PC-3 (cell line): ENCODE data around the gene ST3GAL3. TPM values are rescaled to one million over a fixed set of nuclear protein-coding genes. Genes with fewer than 3 reads are reported as not detected.

ENCODE experiments used
- ATAC-seq: fragments of 200-7000 bp; cut with Tn5 transposase; 2 replicates; pipeline ENCODE4 v1.9.1; 2020; ENCODE audit warnings: mild to moderate bottlenecking, moderate library complexity
- BruUV-seq: library from RNA; stranded (reverse); fragments of 400-500 nt; replicated peaks from 2 replicates; lab custom pipeline; 2021; lab: Mats Ljungman, UMichigan
- CTCF ChIA-PET: fragments of 300-600 bp; sonication (Branson Sonifier 250); formaldehyde crosslinking; loops from one replicate; lab custom pipeline; 2022; ENCODE audit warnings: antibody characterized with exemption; lab: Charles Lee
- POLR2A ChIA-PET: fragments of 300-600 bp; sonication (Branson Sonifier 250); formaldehyde crosslinking; loops from one replicate; lab custom pipeline; 2022; ENCODE audit warnings: antibody characterized with exemption; ENCODE audit not compliant: unreplicated experiment; lab: Charles Lee
- DNase-seq: peaks from one replicate; pipeline ENCODE4 v3.0.0-alpha.2; 2015
- H2AFZ ChIP-seq: fragments of 300-600 bp; sonication (generic); 2 replicates; pipeline ENCODE4 v1.6.0; 2016; ENCODE audit warnings: antibody characterized with exemption, low read length
- H3F3A ChIP-seq: fragments of 300-600 bp; sonication (generic); one replicate; pipeline ENCODE4 v1.6.0; 2017; ENCODE audit warnings: antibody characterized with exemption, low read length, control low read depth, mild to moderate bottlenecking; ENCODE audit not compliant: unreplicated experiment
- H3K27ac ChIP-seq: fragments of 300-600 bp; sonication (generic); 2 replicates; pipeline ENCODE4 v1.5.1; 2016; ENCODE audit warnings: mild to moderate bottlenecking, low read length
- H3K27me3 ChIP-seq: fragments of 300-600 bp; sonication (generic); 2 replicates; pipeline ENCODE4 v1.6.1; 2016; ENCODE audit warnings: low read length, mixed read lengths
- H3K36me3 ChIP-seq: fragments of 300-600 bp; sonication (generic); 2 replicates; pipeline ENCODE4 v1.6.1; 2016; ENCODE audit warnings: low read depth, mixed run types, low read length, mixed read lengths
- H3K4me1 ChIP-seq: fragments of 300-600 bp; sonication (generic); 2 replicates; pipeline ENCODE4 v1.5.1; 2016; ENCODE audit warnings: low read length; ENCODE audit not compliant: insufficient read depth
- H3K4me2 ChIP-seq: fragments of 300-600 bp; sonication (generic); 2 replicates; pipeline ENCODE4 v1.6.0; 2016; ENCODE audit warnings: low read length
- H3K4me3 ChIP-seq: fragments of 300-600 bp; sonication (generic); 2 replicates; pipeline ENCODE4 v1.5.1; 2016; ENCODE audit warnings: mild to moderate bottlenecking, low read length, mixed read lengths
- H3K79me2 ChIP-seq: fragments of 300-600 bp; sonication (generic); 2 replicates; pipeline ENCODE4 v1.6.1; 2017; ENCODE audit warnings: low read length, mixed read lengths
- H3K9ac ChIP-seq: fragments of 300-600 bp; sonication (generic); 2 replicates; pipeline ENCODE4 v1.6.0; 2016; ENCODE audit warnings: mild to moderate bottlenecking, low read length
- H3K9me2 ChIP-seq: fragments of 300-600 bp; sonication (generic); replicated peaks from 2 replicates; pipeline ENCODE4 v1.6.1; 2016; ENCODE audit warnings: mixed run types, low read length, mixed read lengths
- H3K9me3 ChIP-seq: fragments of 300-600 bp; sonication (generic); 2 replicates; pipeline ENCODE4 v1.6.1; 2016; ENCODE audit warnings: low read length, mixed read lengths
- H4K20me1 ChIP-seq: fragments of 300-600 bp; sonication (generic); 2 replicates; pipeline ENCODE4 v1.6.1; 2016; ENCODE audit warnings: low read length, mixed read lengths
- CTCF ChIP-seq: fragments of 300-600 bp; sonication (generic); conservative IDR thresholded peaks from 2 replicates; pipeline ENCODE4 v1.5.1; 2017; ENCODE audit warnings: antibody characterized with exemption, low read depth, mild to moderate bottlenecking, low read length
- EZH2 ChIP-seq: fragments of 300-600 bp; sonication (generic); IDR thresholded peaks from one replicate; pipeline ENCODE4 v1.6.1; 2017; ENCODE audit warnings: antibody characterized with exemption, mild to moderate bottlenecking, low read length; ENCODE audit not compliant: unreplicated experiment
- EZH2phosphoT487 ChIP-seq: fragments of 300-600 bp; sonication (generic); IDR thresholded peaks from 2 replicates; pipeline ENCODE4 v1.6.1; 2018; ENCODE audit warnings: mild to moderate bottlenecking, antibody characterized with exemption, low read length, borderline replicate concordance
- intact Hi-C: fragments of 100-400 bp; cut with micrococcal nuclease; formaldehyde crosslinking; loops from 2 replicates; pipeline ENCODE4 v1.9.0; 2023
- total RNA-seq: library from RNA; depleted of rRNA; stranded (reverse); fragments of >200 nt; gene quantifications from 2 replicates; pipeline ENCODE4 v1.2.3, GENCODE V29; 2014

The ST3GAL3 gene
- total RNA-seq, 1 experiment from 2014 or later, result 9.0 TPM

- no peak overlapping the region for H3K4me3 ChIP-seq
- H3K27me3 ChIP-seq, result no peaks in the 10 kb centered on the region
- ATAC-seq (no peak), DNase-seq (no peak)
- no peaks in the 10 kb centered on the region for H3K36me3 ChIP-seq
- no peaks in the 10 kb centered on the region for H3K9me2 ChIP-seq
- no peak overlapping the region for H3K4me2 ChIP-seq
- no peak overlapping the region for H3K9ac ChIP-seq
- H2AFZ ChIP-seq, result no peak overlapping the region
- no peaks in the 10 kb centered on the region for H3F3A ChIP-seq
- H3K9me3 ChIP-seq, result no peaks in the 10 kb centered on the region; the same call in 1 of the 2 replicates
- no peaks in the 10 kb centered on the region for H3K79me2 ChIP-seq
- intact Hi-C loops, result no loop called here
- H4K20me1 ChIP-seq, result no peaks in the 10 kb centered on the region
- TF ChIP-seq EZH2 (no peak), CTCF (peak; percentile 33; the same call in 1 of the 2 replicates), EZH2phosphoT487 (no peak)
- ChIA-PET CTCF (no interaction called here), POLR2A (no interaction called here)
- H3K27ac ChIP-seq, result no peak overlapping the region
- BruUV-seq, result no TSS peak
- H3K4me1 ChIP-seq, result peaks cover 34% of the 10 kb centered on the region
Observed at GRCh38 chr1:43779266-43779665, 71.9 kb downstream of the ST3GAL3 start.

DNA sequence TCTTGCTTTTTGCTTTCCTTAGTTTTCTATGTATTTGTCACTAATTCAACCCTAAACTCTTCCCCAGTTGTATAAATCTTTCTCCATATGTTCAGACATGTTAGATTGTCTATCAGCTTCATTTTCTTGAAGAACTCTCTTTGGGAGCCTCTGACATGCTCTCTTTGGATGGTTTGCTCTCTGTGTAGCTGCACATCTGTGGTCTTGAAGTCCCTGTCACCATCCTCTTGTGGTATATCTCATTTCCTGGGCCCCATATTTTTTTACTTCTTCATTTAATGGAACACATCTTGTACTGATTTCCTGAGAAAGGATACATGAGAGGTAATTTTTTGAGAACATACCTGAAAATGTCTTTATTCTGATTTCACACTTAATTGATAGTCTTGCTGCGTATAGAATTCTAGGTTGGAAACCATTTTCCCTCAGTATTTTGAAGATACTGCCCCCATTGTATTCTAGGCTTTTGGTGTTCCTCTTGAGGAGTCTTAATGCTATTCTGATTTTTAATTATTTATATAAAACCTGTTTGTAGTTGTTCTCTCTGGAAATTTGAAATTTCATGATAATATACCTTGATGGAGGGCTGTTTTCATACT lies 72.6 kb downstream of the ST3GAL3 start:
- no peaks in the 10 kb centered on the region for H3K79me2 ChIP-seq
- no peaks in the 10 kb centered on the region for H4K20me1 ChIP-seq
- DNase-seq (no peak), ATAC-seq (no peak)
- H2AFZ ChIP-seq, result no peak overlapping the region
- no peak overlapping the region for H3K4me2 ChIP-seq
- no peaks in the 10 kb centered on the region for H3K27me3 ChIP-seq
- H3K9ac ChIP-seq, result no peak overlapping the region
- BruUV-seq, result no TSS peak
- TF ChIP-seq EZH2 (no peak), EZH2phosphoT487 (no peak), CTCF (no peak)
- POLR2A ChIA-PET, result no interaction called here
- no peak overlapping the region for H3K27ac ChIP-seq
- intact Hi-C loops, result no loop called here
- H3K4me1 ChIP-seq, result peaks cover 32% of the 10 kb centered on the region
- H3K9me2 ChIP-seq, result no peaks in the 10 kb centered on the region
- no peaks in the 10 kb centered on the region for H3K36me3 ChIP-seq
- H3K9me3 ChIP-seq, result no peaks in the 10 kb centered on the region; the same call in 1 of the 2 replicates
- H3F3A ChIP-seq, result no peaks in the 10 kb centered on the region
- CTCF ChIA-PET, result no interaction called here
- no peak overlapping the region for H3K4me3 ChIP-seq

DNA sequence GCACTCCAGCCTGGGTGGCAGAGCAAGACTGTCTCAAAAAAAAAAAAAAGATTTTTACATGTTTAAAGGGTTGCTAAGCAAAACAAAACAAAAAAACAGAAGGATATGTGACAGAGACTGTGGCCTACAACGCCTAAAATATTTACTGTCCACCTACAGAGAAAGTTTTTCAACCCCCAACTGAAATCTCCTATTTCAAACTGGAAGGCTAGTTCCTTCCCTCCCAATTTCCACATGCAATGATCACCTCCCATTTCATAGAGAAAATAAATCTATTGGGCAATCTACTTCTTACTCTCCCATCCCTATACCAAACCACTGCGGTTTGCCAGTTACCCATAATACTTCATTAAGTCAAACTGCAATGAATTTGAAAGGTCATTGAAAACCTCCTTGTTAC lies 74.2 kb downstream of the ST3GAL3 start:
- ChIA-PET POLR2A (no interaction called here), CTCF (no interaction called here)
- TF ChIP-seq EZH2phosphoT487 (no peak), CTCF (no peak), EZH2 (no peak)
- Histone ChIP-seq H3K4me1 (peaks cover 23% of the 10 kb centered on the region), H3K4me2 (no peak overlapping the region), H3K9me3 (no peaks in the 10 kb centered on the region; the same call in 1 of the 2 replicates), H3K27me3 (no peaks in the 10 kb centered on the region), H3K9me2 (no peaks in the 10 kb centered on the region), H3K36me3 (no peaks in the 10 kb centered on the region), H3K4me3 (no peak overlapping the region), H3K9ac (no peak overlapping the region), H4K20me1 (no peaks in the 10 kb centered on the region), H3K27ac (no peak overlapping the region), H3F3A (no peaks in the 10 kb centered on the region), H2AFZ (no peak overlapping the region), H3K79me2 (no peaks in the 10 kb centered on the region)
- no peak for DNase-seq
- no TSS peak for BruUV-seq
- intact Hi-C loops, result no loop called here
- ATAC-seq, result no peak
